GM21619 (cell line): ENCODE results near the gene ZNF213.
"Not testable (repeated sequence)": the region's sequence is repeated elsewhere in the genome, so short reads cannot be mapped to it uniquely, and the experiment has no call there.

ENCODE experiments used
- ATAC-seq: cut with Tn5 transposase; IDR thresholded peaks from one replicate; pipeline ENCODE4 v1.9.1; 2021; ENCODE audit not compliant: unreplicated experiment

ZNF213 gene

DNA sequence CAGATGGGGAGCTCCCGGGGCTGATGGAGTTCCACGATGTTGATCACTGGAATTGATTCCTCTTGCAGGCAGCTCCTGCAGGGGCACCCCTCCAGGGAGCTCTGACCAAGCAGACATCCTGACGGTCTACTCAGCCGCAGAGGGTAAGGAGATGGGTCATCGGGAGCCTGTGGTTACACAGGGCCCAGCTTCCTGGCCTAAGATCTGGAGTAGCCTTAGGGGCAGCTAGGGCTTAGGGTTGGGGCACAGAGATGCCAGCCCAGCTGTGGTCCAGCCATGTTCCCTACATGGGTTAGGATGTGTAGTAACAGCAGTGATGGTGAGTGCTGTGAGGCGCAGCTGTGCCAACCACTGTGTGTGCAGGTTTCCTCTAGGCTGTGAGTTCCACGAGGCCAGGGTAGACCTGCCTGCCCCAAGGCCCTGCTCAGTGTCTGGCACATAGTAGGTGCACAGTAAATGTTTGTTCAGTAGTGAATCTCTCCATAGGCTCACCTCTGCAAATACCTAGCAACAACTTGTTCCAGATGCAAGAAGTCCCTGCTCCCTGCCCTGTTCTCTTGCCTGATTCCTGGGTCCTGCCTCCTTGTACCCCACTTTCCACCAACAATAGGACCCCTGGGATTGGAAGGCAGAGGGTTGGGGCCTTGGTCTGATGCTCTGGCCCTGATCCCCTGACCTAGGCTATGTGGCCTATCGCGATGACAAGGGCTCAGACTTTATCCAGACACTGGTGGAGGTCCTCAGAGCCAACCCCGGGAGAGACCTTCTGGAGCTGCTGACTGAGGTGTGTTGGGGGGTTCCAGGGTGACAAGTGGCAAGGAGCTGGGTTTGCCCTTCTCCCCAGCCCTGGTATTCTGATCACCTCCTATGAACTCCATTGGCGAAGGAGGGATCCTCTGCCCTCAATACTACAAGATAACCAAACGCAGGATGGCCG lies 13.7 kb downstream of the ZNF213 start:
- ATAC-seq = no peak

DNA sequence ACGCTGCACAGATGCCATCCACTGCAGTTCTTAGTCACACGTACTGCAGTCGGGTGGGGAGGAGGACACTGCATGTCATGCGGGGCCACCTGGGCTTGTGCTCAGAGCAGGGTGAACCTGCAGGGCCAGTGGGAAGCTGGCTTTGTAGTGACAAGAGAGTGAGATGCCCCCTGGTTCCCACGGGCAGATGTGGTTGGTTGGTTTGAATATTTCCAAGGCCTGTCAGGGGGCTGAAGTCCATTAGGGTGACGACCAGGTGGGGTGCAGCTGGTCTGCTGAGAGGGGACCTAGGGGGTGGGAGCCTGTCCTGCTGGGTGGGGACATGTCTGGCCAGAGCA lies 14.3 kb downstream of the ZNF213 start:
- ATAC-seq = no peak

DNA sequence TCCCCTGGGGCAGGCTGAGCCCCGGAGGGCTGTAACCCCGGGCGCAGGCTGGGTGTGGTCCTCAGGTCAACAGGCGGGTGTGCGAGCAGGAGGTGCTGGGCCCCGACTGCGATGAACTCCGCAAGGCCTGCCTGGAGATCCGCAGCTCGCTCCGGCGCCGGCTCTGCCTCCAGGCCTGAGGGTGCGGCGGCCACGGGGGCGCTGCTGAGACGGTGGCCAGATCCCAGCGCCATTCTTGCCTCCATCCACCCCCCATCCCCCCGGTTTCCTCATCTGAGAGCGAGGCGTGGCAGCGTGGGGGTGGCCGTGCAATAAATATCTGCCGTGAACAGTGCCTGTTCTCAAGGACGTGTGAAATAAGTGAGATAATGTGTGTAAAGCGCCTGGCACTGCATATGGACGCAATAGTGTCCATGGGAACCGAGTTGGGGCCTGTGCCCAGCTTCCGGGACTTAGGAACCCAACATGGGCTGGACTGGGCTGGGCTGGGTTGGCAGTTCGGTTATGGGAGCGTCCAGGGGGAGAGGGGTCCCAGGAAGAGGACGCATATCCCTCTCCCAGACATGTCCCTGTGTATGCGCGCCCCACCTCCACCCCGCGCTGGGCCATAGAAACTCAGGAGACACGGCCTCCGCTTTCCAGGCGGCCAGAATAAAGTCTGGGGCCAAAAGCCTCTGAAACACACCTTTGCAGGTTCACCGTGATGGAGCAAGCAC lies 15.0 kb downstream of the ZNF213 start:
- ATAC-seq = no peak

DNA sequence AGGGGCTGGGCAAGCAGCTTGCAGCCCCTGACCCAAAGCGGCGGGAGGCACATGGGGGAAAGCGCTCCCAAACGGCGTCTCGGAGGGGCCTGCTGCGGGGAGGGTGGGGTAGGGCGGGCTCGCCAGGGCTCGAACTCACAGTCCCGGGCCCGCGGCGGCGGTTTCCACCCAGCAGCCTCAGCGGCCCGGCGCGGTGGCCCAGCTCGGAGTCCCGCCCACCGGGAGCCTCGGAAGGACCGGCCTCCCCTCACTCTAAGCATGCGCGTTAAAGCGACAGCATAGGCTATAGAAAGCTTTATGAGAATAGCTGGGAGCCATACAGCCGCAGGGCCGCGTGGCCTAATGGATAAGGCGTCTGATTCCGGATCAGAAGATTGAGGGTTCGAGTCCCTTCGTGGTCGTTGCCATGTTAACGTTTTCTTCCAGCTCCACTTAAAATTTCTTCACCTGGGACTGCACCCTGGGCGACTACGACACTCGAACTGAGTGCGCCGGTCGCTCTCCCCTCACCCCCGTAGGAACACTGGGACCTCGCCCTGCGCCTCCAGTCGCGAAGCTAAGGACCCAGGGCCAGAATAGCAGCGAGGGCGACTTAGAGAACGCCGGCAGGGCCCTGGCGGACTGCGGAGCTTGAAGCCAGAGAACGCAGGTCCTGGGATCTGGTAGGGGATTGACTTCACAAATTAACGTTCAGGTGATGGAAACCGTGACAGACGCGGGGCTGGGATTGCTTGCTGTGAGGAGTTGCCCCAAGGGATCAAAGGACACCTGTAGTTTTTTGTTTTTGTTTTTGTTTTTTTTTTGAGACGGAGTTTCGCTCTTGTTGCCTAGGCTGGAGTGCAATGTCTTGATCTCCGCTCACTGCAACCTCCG lies 15.8 kb downstream of the ZNF213 start:
- peak; percentile 63 for ATAC-seq

DNA sequence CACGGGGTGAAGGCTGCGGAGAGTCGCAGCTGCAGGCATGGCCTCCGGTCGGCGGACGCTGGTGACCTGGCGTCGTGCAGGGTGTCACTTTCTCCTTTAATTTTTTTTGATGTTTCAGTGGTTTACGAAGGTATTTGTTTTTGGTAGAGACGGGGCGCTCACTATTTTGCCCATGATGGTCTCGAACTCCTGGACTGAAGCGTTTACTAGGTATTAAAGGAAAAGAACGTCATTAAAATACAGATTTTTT lies 17.1 kb downstream of the ZNF213 start:
- no peak for ATAC-seq

DNA sequence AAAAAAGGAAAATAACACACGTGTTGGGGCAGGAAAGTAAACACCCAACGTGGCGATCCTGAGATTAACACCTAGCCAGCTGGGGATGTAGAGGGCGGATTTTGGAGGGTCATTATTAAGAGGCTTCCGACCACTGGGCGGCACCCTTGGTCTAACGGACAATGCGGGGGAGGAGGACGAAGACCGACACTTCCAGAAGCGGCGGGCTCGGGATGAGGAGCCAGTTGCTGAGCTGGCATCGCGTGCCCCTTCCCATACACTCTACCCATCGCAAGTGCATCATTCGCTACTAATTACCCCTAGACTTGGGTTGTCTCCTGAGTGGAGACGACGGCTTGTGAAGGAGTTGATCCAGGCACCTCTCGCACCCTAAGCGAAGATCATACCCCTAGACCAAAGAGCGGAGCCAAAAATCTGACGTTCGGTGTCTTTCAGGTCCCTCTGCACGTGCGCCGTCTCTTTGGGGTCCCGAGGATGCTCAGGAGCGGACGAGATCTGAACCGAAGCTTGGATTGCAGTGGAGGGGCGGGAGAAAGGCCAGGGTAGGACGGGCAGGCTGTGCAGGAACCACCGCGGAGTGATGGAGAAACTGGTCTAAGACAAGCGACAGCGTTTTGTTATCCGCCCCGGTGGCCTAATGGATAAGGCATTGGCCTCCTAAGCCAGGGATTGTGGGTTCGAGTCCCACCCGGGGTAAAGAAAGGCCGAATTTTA lies 17.6 kb downstream of the ZNF213 start:
- ATAC-seq = no peak

DNA sequence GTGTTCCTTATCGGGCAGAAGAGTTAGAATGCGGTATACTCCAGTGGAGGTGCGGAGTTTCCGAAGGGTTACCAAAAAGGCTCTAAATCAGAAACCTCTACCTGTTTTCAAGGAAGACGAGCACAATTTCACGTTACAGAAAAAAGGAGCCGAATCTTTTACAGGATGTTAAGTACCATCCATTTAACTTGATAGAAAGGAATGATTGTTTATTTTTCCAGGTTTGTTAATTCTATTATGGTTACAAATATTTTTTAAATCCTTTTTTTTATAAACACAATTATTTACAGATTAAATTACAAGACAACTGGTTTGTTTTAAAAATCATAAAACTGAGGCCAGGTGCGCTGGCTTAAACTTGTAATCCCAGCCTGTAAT lies 18.2 kb downstream of the ZNF213 start:
- no peak for ATAC-seq

DNA sequence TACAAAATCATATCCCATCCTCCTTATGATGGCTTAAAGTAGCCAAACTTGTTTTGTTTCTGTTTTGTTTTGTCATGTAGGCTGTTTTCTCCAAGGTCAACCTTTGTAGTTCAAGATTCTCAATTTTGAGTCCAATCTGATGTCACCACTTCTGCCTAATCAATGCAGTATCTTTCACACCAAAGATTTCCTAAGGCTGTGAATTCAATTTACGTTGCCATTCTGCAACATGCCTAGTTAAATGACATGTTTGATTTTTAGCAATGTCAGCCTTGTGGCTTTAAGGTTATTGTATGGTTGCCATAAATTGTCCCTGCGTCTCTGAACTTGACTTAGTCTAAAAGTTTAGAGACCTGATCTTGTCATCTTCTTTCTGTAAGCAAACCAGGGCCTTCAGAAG lies 20.4 kb downstream of the ZNF213 start:
- no peak for ATAC-seq

DNA sequence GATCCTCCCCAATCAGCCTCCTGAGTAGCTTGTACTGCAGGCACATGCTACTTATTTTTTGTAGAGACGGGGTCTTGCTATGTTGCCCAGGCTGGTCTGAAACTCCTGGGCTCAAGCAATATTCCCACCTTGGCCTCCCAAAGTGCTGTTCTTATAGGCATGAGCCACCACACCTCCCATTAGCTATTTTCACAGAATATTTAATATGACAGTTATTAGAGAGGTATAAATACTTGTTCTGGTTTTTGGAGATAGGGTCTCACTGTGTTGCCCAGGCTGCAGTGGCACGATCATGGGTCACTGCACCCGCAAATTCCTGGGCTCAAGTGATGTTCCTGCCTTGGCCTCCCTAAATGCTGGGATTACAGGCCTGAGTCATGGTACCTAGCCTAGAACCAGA lies 21.1 kb downstream of the ZNF213 start:
- no peak for ATAC-seq

DNA sequence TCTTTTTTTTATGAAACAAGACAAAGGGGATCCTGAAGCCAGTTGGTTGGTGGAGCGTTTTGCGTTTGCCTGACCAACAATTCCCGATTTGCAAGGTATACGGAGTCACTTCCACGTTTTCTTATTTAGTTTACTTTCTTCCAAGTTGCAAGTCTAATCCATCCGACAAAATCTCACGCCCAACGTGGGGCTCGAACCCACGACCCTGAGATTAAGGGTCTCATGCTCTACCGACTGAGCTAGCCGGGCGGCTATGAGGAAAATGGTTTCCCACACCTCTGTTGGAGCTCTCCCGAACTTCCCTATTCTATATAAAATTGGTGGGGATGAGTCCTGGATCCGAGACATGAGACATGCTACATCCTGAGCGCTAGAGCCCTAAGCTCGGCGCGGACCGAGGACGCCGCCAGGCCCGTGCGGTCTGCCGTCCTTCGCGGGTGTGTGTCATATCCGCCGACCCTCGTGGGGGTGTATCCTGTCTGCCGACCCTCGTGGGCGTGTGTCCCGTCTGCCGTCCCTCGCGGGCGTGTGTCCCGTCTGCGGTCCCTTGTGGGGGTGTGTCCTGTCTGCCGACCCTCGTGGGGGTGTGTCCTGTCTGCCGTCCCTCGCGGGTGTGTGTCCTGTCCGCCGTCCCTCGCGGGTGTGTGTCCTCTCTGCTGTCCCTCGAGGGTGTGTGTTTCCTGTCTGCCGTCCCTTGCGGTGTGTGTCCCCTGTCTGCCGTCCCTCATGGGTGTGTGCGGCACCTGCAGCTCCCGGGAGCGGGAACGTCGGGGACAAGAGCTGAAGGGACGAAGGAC lies 22.6 kb downstream of the ZNF213 start:
- no peak for ATAC-seq

DNA sequence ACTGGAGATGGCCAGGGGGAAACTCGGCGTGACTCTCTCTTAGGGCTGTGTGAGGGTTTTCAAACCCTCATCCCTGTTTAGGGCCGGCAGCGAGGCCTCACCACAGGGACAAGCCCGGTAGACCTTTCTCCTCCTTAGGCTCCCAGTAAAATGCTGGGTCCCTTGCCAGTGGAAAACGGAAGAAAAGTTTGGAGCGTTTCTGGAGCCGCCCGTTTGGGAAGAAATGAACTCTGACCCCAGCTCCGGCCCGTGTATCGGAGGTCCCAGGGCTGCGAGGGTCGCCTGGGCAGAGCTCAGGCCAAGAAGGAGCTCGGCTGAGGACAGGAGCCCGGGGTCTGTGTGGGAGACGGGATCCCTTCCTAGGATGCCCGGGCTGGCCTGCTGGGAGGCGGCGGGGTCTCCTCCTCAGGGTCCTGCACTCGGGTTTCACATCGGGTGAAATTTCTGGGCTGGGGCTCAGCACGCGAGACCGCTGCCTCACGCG lies 23.2 kb downstream of the ZNF213 start:
- no peak for ATAC-seq

DNA sequence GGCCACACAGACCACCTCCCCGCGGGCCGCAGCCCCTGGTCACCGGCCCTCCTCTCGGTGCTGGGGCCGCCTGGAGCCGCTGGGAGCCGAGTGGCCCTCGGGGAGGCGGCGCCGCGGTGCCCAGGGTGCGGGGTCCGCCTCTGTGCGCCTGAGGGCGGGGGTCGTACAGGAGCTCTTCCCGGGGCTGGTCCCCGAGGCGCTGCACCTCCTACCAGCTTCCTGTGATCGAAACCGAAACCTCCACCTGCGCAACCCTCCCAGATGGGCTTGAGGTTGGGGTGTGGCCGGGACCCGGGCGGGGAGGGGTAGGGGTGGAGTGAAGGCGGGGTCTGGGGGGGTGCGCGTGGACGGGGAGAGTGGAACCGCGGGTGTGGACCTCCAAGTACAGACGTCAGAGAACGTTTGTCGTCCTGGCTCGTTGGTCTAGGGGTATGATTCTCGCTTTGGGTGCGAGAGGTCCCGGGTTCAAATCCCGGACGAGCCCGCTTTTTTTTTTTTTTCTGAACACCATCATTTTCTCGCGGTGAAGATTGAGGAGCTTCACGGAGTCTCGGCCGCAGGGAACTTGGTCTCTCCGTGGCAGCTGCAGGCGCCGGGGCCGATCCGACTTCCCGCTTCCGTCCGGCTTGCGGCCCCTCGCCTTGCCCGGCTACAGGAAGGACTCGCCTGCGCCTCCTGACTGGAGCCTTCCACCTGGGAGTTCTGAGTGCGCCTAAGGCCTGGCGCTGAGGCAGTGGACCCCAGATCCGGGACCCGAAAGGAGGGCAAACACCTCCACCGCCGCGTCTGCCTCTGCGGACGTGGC lies 23.9 kb downstream of the ZNF213 start:
- ATAC-seq = peak; percentile 54

DNA sequence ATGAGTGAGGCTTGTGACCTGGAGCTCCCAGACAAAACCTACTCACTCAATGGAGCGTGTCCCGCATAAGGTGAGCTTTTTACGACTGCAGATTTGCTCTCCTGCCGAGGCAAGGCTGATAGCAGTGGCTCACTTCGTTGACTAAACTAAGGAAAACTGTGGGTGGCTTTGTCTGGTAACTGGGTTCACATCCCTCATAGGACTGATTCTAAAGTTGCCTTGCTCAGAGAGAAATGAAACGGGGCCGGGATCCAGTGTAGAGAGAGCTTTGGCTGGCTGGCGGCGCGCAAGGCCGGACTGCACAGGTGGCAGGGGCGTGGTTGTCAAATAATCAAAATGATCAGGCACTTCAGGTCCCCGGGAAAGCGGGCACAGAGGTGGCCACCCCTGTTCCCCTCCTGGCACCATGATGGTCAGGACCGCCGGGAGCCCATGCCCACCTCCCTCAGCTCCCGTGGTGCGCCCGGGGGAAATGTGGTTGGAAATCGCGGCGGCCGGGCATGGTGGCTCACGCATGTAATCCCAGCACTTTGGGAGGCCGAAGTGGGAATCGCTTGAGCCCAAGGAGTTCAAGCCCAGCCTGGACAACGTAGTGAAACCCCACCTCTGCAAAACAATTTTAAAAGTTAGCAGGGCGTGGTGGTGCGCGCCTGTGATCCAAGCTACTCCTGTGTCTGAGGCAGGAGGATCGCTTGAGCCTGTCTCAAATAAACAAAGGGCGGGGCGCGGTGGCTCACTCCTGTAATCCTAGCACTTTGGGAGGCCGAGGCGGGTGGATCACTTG lies 26.6 kb downstream of the ZNF213 start:
- ATAC-seq = no peak

DNA sequence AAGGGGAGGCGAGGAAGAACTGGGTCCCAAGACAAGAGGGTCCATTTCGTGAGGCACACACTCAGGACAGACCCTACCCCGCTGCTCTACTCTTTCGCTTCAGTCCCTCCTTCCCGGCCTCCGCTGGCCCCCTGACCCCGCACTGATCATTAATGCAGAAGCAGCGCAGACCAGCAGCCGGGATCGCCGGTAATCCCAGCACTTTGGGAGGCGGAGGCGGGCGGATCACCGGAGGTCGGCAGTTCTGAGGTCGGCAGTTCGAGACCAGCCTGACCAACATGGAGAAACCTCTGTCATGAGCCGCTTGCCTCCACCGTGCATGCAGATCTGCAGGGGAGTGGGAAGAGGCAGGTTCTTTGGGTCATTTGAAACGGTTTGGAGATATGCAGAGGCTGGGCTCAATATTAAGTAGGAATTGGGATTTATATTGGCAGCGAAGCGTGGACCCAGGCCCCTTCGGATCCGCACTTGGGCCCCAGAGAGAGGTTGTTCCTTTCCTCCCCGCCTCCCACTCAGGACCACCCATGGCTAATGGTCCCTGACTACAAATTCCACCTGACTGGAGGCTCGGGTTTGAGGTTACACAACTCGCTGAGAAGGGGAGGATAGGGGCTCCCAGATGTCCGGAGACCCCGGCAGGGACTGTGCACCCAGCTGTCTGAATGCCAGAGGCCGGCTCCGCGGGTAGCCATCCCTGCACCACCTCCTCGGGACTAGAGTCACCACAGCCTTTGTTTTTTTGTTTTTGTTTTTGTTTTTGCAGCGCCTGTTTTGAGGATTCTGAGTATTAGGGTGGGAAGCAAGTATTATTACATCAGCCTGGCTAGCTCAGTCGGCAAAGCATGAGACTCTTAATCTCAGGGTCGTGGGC lies 29.5 kb downstream of the ZNF213 start:
- ATAC-seq = no peak

DNA sequence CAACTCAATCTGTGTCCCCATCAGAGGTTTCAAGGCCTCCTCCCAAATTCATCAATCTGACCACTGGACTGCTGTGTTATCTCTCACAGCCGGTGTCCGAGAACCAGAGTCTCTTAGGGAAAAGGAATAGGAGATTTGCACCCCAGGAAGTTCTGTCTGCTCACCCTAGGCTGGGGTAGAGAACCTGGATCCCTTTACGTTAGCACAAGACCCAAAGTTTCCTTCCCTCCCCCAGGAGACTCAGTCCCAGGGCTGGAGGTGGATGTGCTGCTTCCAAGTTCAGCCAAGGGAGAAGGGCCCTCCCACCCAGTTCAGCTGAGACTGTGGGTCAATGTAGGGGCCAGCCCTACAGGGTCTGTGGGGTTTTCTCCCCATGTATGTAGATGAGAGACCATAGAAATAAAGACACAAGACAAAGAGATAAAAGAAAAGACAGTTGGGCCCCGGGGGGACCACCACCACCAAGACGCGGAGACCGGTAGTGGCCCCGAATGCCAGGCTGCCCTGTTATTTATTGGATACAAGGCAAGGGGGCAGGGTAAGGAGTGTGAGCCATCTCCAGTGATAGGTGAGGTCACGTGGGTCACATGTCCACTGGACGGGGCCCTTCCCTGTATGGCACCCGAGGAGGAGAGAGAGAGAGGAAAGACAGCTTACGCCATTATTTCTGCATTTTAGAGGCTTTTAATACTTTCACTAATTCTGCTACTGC lies 30.4 kb downstream of the ZNF213 start:
- no peak for ATAC-seq

DNA sequence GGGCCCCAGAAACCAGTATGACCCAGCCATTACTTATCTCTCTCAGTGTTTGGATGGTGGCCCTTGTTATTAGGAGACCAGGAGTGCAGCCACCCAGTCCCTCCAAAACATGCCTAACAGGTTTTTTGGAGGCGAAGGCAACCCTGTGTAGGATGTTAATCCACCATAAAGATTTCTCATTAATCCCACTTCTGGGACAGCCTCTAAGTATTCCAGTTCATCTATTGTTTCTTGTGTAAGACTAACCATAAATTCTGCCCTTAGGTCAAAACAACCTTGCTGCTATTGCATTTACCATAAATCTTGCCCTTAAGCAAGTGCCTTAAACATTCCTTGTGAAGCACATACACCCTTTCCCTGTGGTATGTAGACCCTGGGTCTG lies 31.7 kb downstream of the ZNF213 start:
- no peak for ATAC-seq

DNA sequence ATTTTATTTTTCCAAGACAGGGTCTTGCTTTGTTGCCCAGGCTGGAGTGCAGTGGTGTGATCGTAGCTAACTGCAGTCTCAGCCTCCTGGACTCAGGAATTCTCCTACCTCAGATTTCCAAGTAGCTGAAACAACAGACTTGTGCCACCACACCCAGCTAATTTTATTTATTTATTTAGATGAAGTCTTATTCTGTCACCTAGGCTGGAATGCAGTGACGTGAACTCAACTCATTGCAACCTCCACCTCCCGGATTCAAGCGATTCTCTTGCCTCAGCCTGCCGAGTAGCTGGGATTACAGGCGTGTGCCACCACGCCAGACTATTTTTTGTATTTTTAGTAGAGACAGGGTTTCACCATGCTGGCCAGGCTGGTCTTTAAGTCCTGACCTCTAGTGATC lies 33.9 kb downstream of the ZNF213 start:
- not testable (repeated sequence) for ATAC-seq
